ENCODE data around the gene TRIM44.

- TF ChIP-seq POLR2A (IDR thresholded peaks at IDR 0.05; ENCODE audit: borderline replicate concordance, extremely low read depth, insufficient read depth, insufficient read length), result no peak
- TF ChIP-seq, protein P1, sequence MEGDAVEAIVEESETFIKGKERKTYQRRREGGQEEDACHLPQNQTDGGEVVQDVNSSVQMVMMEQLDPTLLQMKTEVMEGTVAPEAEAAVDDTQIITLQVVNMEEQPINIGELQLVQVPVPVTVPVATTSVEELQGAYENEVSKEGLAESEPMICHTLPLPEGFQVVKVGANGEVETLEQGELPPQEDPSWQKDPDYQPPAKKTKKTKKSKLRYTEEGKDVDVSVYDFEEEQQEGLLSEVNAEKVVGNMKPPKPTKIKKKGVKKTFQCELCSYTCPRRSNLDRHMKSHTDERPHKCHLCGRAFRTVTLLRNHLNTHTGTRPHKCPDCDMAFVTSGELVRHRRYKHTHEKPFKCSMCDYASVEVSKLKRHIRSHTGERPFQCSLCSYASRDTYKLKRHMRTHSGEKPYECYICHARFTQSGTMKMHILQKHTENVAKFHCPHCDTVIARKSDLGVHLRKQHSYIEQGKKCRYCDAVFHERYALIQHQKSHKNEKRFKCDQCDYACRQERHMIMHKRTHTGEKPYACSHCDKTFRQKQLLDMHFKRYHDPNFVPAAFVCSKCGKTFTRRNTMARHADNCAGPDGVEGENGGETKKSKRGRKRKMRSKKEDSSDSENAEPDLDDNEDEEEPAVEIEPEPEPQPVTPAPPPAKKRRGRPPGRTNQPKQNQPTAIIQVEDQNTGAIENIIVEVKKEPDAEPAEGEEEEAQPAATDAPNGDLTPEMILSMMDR (IDR thresholded peaks at IDR 0.05 in 2 of 3, conservative IDR thresholded peaks at IDR 0.05 in 1 of 3; ENCODE audit: borderline replicate concordance in 1 of 3, insufficient read depth in 1 of 3, low read depth in 2 of 3, low read length in 2 of 3), result no peak
- no peak for TF ChIP-seq EZH2 (IDR thresholded peaks at IDR 0.05)
- TF ChIP-seq EZH2phosphoT487 (IDR thresholded peaks at IDR 0.05; ENCODE audit: borderline replicate concordance), result no peak
- no peak for TF ChIP-seq RAD21 (IDR thresholded peaks at IDR 0.05; ENCODE audit: low read depth)
These were observed 123.0 kb downstream of the TRIM44 start for GRCh38 chr11:35785287-35786167.

All from HCT116 (cell line).